ENCODE measurements around the gene NAA60. TPM values are rescaled to one million over a fixed set of nuclear protein-coding genes. Genes with fewer than 3 reads are reported as not detected.

The NAA60 gene
- polyA plus RNA-seq, 1 donor from 2014 or later: 32.0 TPM

- no peaks in the 10 kb centered on the region for H3K9me3 ChIP-seq (ENCODE audit: low read length)
- H2AFZ ChIP-seq (ENCODE audit: low read depth, low read length): no peak overlapping the region
- no peaks in the 10 kb centered on the region for H3K79me2 ChIP-seq (replicated peaks; ENCODE audit: insufficient read depth, low read length)
- no peaks in the 10 kb centered on the region for H3F3A ChIP-seq (ENCODE audit: insufficient read depth, low read length, poor library complexity, severe bottlenecking)
- H3K27me3 ChIP-seq (ENCODE audit: insufficient read depth, low read depth, low read length): no peaks in the 10 kb centered on the region
- H3K27ac ChIP-seq (ENCODE audit: low read length): no peak overlapping the region
- H3K9ac ChIP-seq (ENCODE audit: low read length): no peak overlapping the region
- TF ChIP-seq POLR2AphosphoS5 (IDR thresholded peaks at IDR 0.05) (no peak), REST (IDR thresholded peaks at IDR 0.05; ENCODE audit: borderline replicate concordance) (no peak), TAF1 (IDR thresholded peaks at IDR 0.05; ENCODE audit: low read depth) (no peak), MXI1 (conservative IDR thresholded peaks at IDR 0.05; ENCODE audit: poor library complexity, severe bottlenecking) (no peak), EZH2 (IDR thresholded peaks at IDR 0.05; ENCODE audit: borderline replicate concordance, insufficient read depth, low read length, poor library complexity, severe bottlenecking) (no peak), EP300 (conservative IDR thresholded peaks at IDR 0.05; ENCODE audit: poor library complexity, severe bottlenecking) (no peak), RAD21 (conservative IDR thresholded peaks at IDR 0.05) (no peak), CTCF (IDR thresholded peaks at IDR 0.05; ENCODE audit: poor library complexity, severe bottlenecking) (no peak), SMC3 (conservative IDR thresholded peaks at IDR 0.05; ENCODE audit: poor library complexity) (no peak)
- no peaks in the 10 kb centered on the region for H3K9me2 ChIP-seq (ENCODE audit: insufficient read depth, low read length)
- H4K20me1 ChIP-seq (ENCODE audit: insufficient read depth): no peaks in the 10 kb centered on the region
- H3K4me2 ChIP-seq (ENCODE audit: low read length): no peak overlapping the region
- H3K4me3 ChIP-seq (ENCODE audit: low read length): no peak overlapping the region
- no peaks in the 10 kb centered on the region for H3K36me3 ChIP-seq (ENCODE audit: insufficient read depth, low read length)
Measured at GRCh38 chr16:3487521-3488410, 44.3 kb downstream of the NAA60 start.

- Histone ChIP-seq H3K27ac (ENCODE audit: low read length) (no peak overlapping the region), H4K20me1 (ENCODE audit: insufficient read depth) (no peaks in the 10 kb centered on the region), H3K4me2 (ENCODE audit: low read length) (no peak overlapping the region), H3K79me2 (replicated peaks; ENCODE audit: insufficient read depth, low read length) (no peaks in the 10 kb centered on the region), H3K27me3 (ENCODE audit: insufficient read depth, low read depth, low read length) (no peaks in the 10 kb centered on the region), H3K4me3 (ENCODE audit: low read length) (no peak overlapping the region), H3F3A (ENCODE audit: insufficient read depth, low read length, poor library complexity, severe bottlenecking) (no peaks in the 10 kb centered on the region), H3K9me2 (ENCODE audit: insufficient read depth, low read length) (no peaks in the 10 kb centered on the region), H3K9me3 (ENCODE audit: low read length) (no peaks in the 10 kb centered on the region), H3K9ac (ENCODE audit: low read length) (no peak overlapping the region), H2AFZ (ENCODE audit: low read depth, low read length) (no peak overlapping the region), H3K36me3 (ENCODE audit: insufficient read depth, low read length) (no peaks in the 10 kb centered on the region)
- TF ChIP-seq EZH2 (IDR thresholded peaks at IDR 0.05; ENCODE audit: borderline replicate concordance, insufficient read depth, low read length, poor library complexity, severe bottlenecking): no peak
- TF ChIP-seq MXI1 (conservative IDR thresholded peaks at IDR 0.05; ENCODE audit: poor library complexity, severe bottlenecking): no peak
- TF ChIP-seq TAF1 (IDR thresholded peaks at IDR 0.05; ENCODE audit: low read depth): no peak
- no peak for TF ChIP-seq POLR2AphosphoS5 (IDR thresholded peaks at IDR 0.05)
- TF ChIP-seq REST (IDR thresholded peaks at IDR 0.05; ENCODE audit: borderline replicate concordance): no peak
- no peak for TF ChIP-seq CTCF (IDR thresholded peaks at IDR 0.05; ENCODE audit: poor library complexity, severe bottlenecking)
- TF ChIP-seq SMC3 (conservative IDR thresholded peaks at IDR 0.05; ENCODE audit: poor library complexity): no peak
- no peak for TF ChIP-seq RAD21 (conservative IDR thresholded peaks at IDR 0.05)
- no peak for TF ChIP-seq EP300 (conservative IDR thresholded peaks at IDR 0.05; ENCODE audit: poor library complexity, severe bottlenecking)
Measured at GRCh38 chr16:3488801-3489200, 45.3 kb downstream of the NAA60 start.

Measured in neural cell (in vitro differentiated cells).